HG02870 (cell line): ENCODE results near the gene PBX1.

Experiments used
- ATAC-seq: cut with Tn5 transposase; IDR thresholded peaks from one replicate; pipeline ENCODE4 v1.9.1; 2021; ENCODE audit warnings: mild to moderate bottlenecking, moderate library complexity; ENCODE audit not compliant: unreplicated experiment

The PBX1 gene

DNA sequence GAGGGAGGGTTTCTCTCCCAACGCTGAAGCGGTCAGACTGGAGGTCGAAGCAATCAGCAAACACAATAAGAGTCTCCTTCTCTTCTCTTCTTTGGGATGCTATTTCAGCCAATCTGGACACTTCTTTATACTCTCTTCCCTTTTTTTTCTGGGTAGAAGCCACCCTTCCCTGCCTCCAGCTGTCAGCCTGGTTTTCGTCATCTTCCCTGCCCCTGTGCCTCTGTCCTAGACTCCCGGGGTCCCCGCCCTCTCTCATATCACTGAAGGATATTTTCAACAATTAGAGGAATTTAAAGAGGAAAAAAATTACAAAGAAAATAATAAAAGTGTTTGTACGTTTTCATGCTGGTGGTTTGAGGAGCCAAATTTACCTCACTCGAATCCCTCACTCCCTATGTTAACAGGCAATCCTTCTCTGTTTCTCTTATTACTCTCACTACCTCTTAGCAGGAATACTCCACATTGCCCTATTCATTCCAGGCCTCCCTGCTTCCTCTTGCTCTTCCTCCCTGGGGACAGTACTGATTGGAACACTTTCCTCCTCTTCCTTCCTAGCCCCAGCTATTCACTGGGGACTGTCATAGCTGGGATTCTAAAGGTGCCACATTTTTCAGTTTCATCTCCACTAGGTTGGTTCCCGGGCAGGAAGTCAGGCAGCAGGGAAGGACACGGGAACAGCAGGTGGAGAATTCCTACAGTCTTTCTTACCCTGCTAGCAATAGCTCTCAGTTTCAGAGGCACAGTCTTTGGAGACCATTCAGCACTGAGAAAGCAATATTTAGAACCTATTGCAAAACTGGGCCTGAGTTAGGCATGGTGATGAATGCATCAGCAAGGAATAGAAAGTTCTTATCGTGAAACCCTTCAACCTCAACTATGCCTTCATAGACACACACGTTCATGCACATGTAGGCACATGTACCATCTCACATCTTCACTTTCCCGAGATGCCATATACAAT, 288.0 kb downstream of the PBX1 start:
- no peak for ATAC-seq

GRCh38 chr1:164853146-164853545, 294.2 kb downstream of the PBX1 start:
- ATAC-seq: no peak

DNA sequence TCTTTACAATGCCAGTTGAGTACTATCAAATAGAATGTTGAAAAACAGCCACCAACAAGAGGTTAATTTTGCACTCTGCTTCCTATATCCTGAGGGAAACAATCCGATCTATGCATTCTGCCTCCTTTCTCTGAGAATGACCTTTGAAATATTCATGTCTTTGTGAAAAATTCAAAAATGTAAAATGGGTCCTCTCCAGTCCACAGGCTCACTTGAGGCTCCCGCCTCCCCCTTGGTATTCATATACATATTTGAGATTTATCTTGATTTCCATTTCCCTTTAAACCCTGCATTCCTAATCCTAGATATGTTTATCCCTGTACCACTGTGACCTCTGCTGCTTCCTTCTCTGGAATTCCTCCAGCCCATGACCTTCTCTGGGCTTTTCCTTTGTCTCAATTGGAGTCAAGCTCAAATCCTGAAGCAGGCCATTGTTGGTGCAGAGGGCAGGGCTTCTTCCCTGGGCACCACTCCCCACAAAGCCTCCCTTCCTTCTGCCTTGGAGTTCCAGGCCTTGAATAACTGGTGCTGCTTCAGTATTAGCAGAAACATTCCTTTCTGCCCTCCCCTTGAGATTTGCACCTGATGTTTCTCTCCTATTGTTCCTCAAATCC, 296.8 kb downstream of the PBX1 start:
- ATAC-seq: no peak

- ATAC-seq: no peak
Measured at GRCh38 chr1:164856381-164856780, 297.4 kb downstream of the PBX1 start.

GRCh38 chr1:164857439-164857838, 298.5 kb downstream of the PBX1 start:
- no peak for ATAC-seq

GRCh38 chr1:164858096-164858632, 299.2 kb downstream of the PBX1 start:
- no peak for ATAC-seq

DNA sequence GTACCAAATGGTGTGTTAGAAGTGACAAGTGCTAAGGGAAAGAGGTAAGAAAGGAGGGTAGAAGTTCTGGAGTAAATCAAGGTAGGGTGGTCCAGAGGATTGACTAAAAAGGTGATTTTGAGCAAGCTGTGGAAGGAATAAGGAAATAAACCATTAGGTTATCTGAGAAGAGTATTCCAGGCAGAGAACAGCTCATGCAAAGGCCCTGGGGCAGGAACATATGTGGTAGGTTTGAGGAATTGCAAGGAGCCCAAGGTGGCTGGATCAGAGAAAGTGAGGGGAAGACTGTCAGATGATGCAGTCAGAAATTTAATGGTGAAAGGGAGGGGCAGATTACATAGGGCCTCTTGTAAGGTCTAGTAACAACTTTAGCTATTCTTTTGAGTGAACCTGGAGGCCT, 302.6 kb downstream of the PBX1 start:
- ATAC-seq: no peak

DNA sequence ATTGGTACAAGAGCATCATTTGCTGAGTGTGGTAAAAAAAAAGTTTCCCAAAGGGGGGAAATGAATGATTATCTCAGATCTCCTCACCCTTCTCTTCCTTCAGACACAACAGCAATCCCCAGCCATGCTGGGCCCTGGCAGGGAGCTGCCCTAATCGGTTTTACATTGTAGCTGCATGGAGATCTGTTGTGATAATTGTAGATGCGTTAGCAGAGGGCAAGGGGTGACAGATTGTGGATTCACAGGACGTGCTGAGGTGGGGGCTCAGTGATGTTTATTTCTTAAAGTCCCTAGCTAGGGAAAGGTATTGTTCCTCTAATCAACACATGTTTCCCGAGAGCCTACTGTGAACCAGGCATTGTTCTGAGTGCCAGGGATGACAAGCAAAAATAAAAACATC, 304.1 kb downstream of the PBX1 start:
- no peak for ATAC-seq

DNA sequence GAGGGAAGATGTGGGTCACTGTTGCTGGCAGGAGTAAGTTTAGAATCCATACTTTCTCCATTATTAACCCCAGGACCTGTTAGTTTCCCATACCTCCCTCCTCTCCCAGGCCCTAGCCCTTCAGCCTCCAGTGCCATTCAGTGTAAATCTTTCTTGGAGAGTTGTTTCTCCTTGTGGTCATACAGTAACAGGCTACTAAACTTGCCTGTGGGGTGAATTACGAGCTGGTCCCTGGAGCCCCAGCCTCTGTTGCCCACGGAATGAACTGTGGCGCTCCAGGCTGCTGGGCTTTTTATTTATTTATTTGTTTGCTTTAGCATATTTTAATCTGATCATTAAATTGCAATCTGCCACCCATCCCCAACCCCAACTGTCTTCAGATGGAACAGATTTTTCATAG, 305.2 kb downstream of the PBX1 start:
- ATAC-seq: no peak

GRCh38 chr1:164865385-164865784, 306.4 kb downstream of the PBX1 start:
- ATAC-seq: no peak

GRCh38 chr1:164867590-164867989, 308.6 kb downstream of the PBX1 start:
- no peak for ATAC-seq

- ATAC-seq: no peak
Measured at GRCh38 chr1:164868990-164869389, 310.0 kb downstream of the PBX1 start.

GRCh38 chr1:164875518-164875917, 316.5 kb downstream of the PBX1 start:
- ATAC-seq: no peak

DNA sequence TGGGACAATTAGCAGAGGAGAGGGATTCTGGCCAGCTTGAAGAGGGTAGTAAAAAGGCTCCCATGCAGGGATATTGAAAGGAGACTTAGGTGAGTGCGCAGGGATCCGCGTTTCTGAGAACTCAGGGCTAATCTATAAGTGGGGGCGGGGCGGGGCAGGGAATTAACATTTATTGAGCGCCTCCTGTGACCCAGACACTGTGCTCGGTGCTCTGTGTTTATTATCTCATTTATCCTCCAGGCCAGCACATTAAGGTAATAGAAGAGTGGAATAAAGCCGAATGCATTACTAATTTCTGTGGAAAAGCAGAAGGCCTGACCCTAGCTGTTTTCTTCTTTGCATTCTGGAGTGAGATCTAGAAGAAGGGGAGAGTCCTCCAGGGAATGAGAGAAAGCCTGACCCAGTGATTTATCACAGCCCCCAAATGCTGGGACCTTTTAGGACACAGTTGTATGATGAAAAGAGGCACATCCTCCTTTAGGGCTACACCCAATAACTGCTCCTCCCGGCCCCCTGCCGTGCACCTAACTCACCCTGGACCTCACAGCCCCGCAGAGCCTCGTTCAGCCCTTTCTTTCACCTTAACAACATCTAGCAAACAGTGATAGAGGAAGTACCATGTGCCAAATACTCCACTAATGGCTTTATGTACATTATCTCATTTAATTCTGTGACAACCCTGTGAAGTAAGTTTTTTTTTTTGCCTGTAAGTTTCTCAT, 317.6 kb downstream of the PBX1 start:
- no peak for ATAC-seq

DNA sequence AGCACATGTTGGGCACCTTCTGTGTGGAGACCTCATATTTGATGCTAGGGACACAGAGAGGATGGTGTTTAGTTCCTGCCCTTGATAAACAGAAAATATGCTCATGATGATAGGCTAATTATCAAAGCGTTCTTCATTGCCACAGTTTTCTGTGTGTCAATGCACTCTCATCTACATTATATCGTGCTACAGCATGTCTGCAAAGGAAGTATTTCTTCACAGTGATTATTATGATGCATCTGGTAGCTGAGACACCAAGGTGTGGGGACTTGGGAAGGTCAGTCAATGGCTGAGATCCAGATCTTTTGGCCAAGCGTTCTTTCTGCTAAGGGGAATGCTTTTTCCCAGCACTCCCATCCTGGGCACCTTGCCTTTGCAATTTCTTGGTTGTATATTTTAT, 321.2 kb downstream of the PBX1 start:
- no peak for ATAC-seq

- no peak for ATAC-seq
Measured at GRCh38 chr1:164880644-164881043, 321.7 kb downstream of the PBX1 start.

DNA sequence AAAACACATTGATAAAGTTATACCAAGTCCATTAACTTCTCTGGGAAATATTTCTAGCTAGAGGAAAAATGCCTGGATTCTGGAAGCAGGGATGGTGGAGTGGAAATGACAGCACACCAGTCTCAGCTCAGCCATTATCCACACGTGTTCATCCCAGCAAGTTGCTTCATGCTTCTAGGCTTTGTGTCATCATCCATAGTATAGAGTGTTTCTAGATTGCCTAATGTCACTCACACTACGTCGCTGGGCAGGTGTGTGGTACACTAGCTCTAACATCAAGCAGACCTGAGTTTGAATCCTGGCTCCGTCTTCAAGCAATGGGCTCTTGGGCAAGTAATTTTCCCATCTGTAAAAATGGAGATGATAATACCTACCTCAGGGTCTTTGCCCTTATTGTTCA, 326.3 kb downstream of the PBX1 start:
- ATAC-seq: no peak

DNA sequence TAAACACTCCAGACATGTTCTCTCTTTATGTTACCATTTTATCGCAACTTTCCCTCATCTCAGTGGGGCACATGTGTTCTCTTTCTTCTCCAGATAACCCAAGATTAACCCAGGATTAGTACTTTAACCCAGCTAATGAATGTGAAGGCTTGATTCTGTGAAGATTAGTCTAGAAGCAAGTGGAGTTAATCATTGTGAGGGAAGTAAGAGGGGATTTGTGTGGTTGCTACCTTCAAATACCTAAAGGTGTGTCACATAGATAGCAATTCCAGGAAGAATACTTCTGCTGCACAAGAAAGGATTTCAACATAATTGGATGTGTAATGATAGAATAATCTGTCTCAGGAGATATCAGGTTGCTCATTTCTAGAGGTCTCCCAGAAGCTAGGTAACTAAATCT, 327.1 kb downstream of the PBX1 start:
- ATAC-seq: no peak

- ATAC-seq: no peak
Measured at GRCh38 chr1:164891615-164892014, 332.6 kb downstream of the PBX1 start.

- no peak for ATAC-seq
Measured at GRCh38 chr1:164895026-164895912, 336.3 kb downstream of the PBX1 start.
